ENCODE measurements around the gene BTBD6.

The BTBD6 gene

GRCh38 chr14:105221598-105222178 is 26.6 kb upstream of the BTBD6 start:
- no peak overlapping the region for H3K4me3 ChIP-seq (ENCODE audit: low read depth, low read length)
- no peaks in the 10 kb centered on the region for H3K9me3 ChIP-seq
- no peaks in the 10 kb centered on the region for H3K27me3 ChIP-seq
- H3K36me3 ChIP-seq, result peaks cover 44% of the 10 kb centered on the region
- H3K4me1 ChIP-seq, result peaks cover 4% of the 10 kb centered on the region; the same call in 1 of the 2 replicates
- DNase-seq, result no peak
- TF ChIP-seq CTCF (IDR thresholded peaks at IDR 0.05; ENCODE audit: low read depth, low read length), result no peak

GRCh38 chr14:105223260-105223659 is 25.1 kb upstream of the BTBD6 start:
- DNase-seq, result no peak
- no peak for TF ChIP-seq CTCF (IDR thresholded peaks at IDR 0.05; ENCODE audit: low read depth, low read length)
- Histone ChIP-seq H3K4me1 (peaks cover 4% of the 10 kb centered on the region; the same call in 1 of the 2 replicates), H3K9me3 (no peaks in the 10 kb centered on the region), H3K36me3 (peaks cover 36% of the 10 kb centered on the region), H3K4me3 (ENCODE audit: low read depth, low read length) (no peak overlapping the region), H3K27me3 (no peaks in the 10 kb centered on the region)

- peaks cover 31% of the 10 kb centered on the region for H3K36me3 ChIP-seq
These were observed 24.4 kb upstream of the BTBD6 start for GRCh38 chr14:105223770-105224544.

GRCh38 chr14:105224845-105225570 is 23.3 kb upstream of the BTBD6 start:
- H3K4me3 ChIP-seq (ENCODE audit: low read depth, low read length), result no peak overlapping the region
- no peaks in the 10 kb centered on the region for H3K9me3 ChIP-seq
- H3K36me3 ChIP-seq, result peaks cover 21% of the 10 kb centered on the region
- peaks cover 4% of the 10 kb centered on the region; the same call in 1 of the 2 replicates for H3K4me1 ChIP-seq
- H3K27me3 ChIP-seq, result no peaks in the 10 kb centered on the region
- no peak for TF ChIP-seq CTCF (IDR thresholded peaks at IDR 0.05; ENCODE audit: low read depth, low read length)
- no peak for DNase-seq

More at GRCh38 chr14:105223770-105224544, 24.4 kb upstream of the BTBD6 start:
- no peak for TF ChIP-seq CTCF (IDR thresholded peaks at IDR 0.05; ENCODE audit: low read depth, low read length)
- DNase-seq, result no peak
- H3K27me3 ChIP-seq, result no peaks in the 10 kb centered on the region
- H3K4me1 ChIP-seq, result peaks cover 4% of the 10 kb centered on the region; the same call in 1 of the 2 replicates
- no peak overlapping the region for H3K4me3 ChIP-seq (ENCODE audit: low read depth, low read length)
- H3K9me3 ChIP-seq, result no peaks in the 10 kb centered on the region

- no peak for TF ChIP-seq CTCF (IDR thresholded peaks at IDR 0.05; ENCODE audit: low read depth, low read length)
- Histone ChIP-seq H3K27me3 (no peaks in the 10 kb centered on the region), H3K9me3 (no peaks in the 10 kb centered on the region), H3K4me1 (no peaks in the 10 kb centered on the region; the same call in 1 of the 2 replicates), H3K36me3 (peaks cover 18% of the 10 kb centered on the region), H3K4me3 (ENCODE audit: low read depth, low read length) (no peak overlapping the region)
- no peak for DNase-seq
These were observed 22.1 kb upstream of the BTBD6 start for GRCh38 chr14:105226198-105226597.

Measured in BE2C (cell line).